ENCODE data around the gene ST3GAL5. TPM values are rescaled to one million over a fixed set of nuclear protein-coding genes. Genes with fewer than 3 reads are reported as not detected.

ST3GAL5 gene
- total RNA-seq, 4 donors from 2014 or later = 10.8 to 23.9 (median 16.5) TPM

GRCh38 chr2:85813211-85813981, 75.4 kb downstream of the ST3GAL5 start:
- no peak overlapping the region for H3K4me3 ChIP-seq
- no peaks in the 10 kb centered on the region for H3K36me3 ChIP-seq
- H3K9me3 ChIP-seq = no peaks in the 10 kb centered on the region
- no peak for DNase-seq
- H3K27ac ChIP-seq = no peak overlapping the region
- H3K4me1 ChIP-seq = peaks cover 0 to 7% (median 0%) of the 10 kb centered on the region in 4 donors
- TF ChIP-seq POLR2A (IDR thresholded peaks at IDR 0.05) (no peak), CTCF (IDR thresholded peaks at IDR 0.05) (no peak)
- H3K27me3 ChIP-seq = no peaks in the 10 kb centered on the region

GRCh38 chr2:85812094-85812735, 76.6 kb downstream of the ST3GAL5 start:
- Histone ChIP-seq H3K36me3 (no peaks in the 10 kb centered on the region), H3K9me3 (no peaks in the 10 kb centered on the region), H3K4me1 (peaks cover 0 to 7% (median 0%) of the 10 kb centered on the region in 4 donors), H3K27me3 (no peaks in the 10 kb centered on the region), H3K27ac (no peak overlapping the region), H3K4me3 (no peak overlapping the region)
- DNase-seq = no peak
- TF ChIP-seq POLR2A (IDR thresholded peaks at IDR 0.05) = no peak
- TF ChIP-seq CTCF (IDR thresholded peaks at IDR 0.05) = no peak

- H3K27me3 ChIP-seq = no peaks in the 10 kb centered on the region
- H3K27ac ChIP-seq = peak overlapping the region in 2 of 4 donors; percentile 51 to 55
- no peak for TF ChIP-seq POLR2A (IDR thresholded peaks at IDR 0.05)
- no peak for TF ChIP-seq CTCF (IDR thresholded peaks at IDR 0.05)
- no peaks in the 10 kb centered on the region for H3K36me3 ChIP-seq
- H3K4me3 ChIP-seq = peak overlapping the region in 1 of 4 donors; percentile 1
- peaks cover 0 to 7% (median 0%) of the 10 kb centered on the region in 4 donors for H3K4me1 ChIP-seq
- no peaks in the 10 kb centered on the region for H3K9me3 ChIP-seq
- no peak for DNase-seq
These were observed 77.4 kb downstream of the ST3GAL5 start for GRCh38 chr2:85811180-85812093.

GRCh38 chr2:85810371-85811179, 78.2 kb downstream of the ST3GAL5 start:
- H3K36me3 ChIP-seq = no peaks in the 10 kb centered on the region
- no peak for DNase-seq
- H3K27me3 ChIP-seq = no peaks in the 10 kb centered on the region
- no peak for TF ChIP-seq POLR2A (IDR thresholded peaks at IDR 0.05)
- no peak for TF ChIP-seq CTCF (IDR thresholded peaks at IDR 0.05)
- H3K27ac ChIP-seq = peak overlapping the region in 2 of 4 donors; percentile 51 to 55
- no peak overlapping the region for H3K4me3 ChIP-seq
- H3K9me3 ChIP-seq = no peaks in the 10 kb centered on the region
- peaks cover 0 to 7% (median 0%) of the 10 kb centered on the region in 4 donors for H3K4me1 ChIP-seq

- no peak for TF ChIP-seq POLR2A (IDR thresholded peaks at IDR 0.05)
- no peak for TF ChIP-seq CTCF (IDR thresholded peaks at IDR 0.05)
- Histone ChIP-seq H3K9me3 (no peaks in the 10 kb centered on the region), H3K27ac (no peak overlapping the region), H3K36me3 (no peaks in the 10 kb centered on the region), H3K4me3 (no peak overlapping the region), H3K4me1 (peaks cover 0 to 7% (median 0%) of the 10 kb centered on the region in 4 donors), H3K27me3 (no peaks in the 10 kb centered on the region)
- DNase-seq = no peak
These were observed 81.0 kb downstream of the ST3GAL5 start for GRCh38 chr2:85807756-85808155.
